Anterior cingulate cortex (tissue), 58 donors: ENCODE measurements around the gene USH1G.

Experiments used
- DNase-seq, 58 donors: peaks; one replicate each; lab custom pipeline; 2025; lab: John Stamatoyannopoulos, UW

The USH1G gene

GRCh38 chr17:74954665-74955421 is 31.8 kb upstream of the USH1G start:
- DNase-seq, result no peak

DNA sequence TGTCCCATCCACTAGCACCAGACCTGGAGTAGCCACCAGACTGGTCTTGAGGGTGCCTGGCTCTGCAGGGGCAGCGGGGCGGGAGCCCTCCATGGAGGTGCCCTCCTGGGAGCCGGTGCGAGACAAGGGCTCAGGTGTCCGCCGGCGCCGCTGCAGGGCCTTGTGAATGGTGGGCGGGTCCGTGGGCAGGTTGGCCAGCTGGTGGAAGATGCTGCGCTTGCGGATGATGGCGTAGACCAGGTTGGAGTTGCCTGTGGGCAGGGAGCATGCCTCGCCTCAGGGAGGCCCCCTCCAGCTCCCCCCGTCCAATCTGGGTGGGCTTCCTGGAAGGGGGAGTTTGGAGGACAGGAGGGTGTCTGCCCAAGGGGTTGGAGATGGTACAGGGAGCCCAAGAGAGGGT is 31.1 kb upstream of the USH1G start:
- no peak for DNase-seq

- DNase-seq, result no peak
Measured at GRCh38 chr17:74953134-74953687, 30.2 kb upstream of the USH1G start.

- no peak for DNase-seq
Measured at GRCh38 chr17:74952431-74953133, 29.5 kb upstream of the USH1G start.

GRCh38 chr17:74951680-74952421 is 28.8 kb upstream of the USH1G start:
- no peak for DNase-seq

- DNase-seq, result no peak
Measured at GRCh38 chr17:74951065-74951464, 28.0 kb upstream of the USH1G start.

- no peak for DNase-seq
Measured at GRCh38 chr17:74950207-74950606, 27.2 kb upstream of the USH1G start.

DNA sequence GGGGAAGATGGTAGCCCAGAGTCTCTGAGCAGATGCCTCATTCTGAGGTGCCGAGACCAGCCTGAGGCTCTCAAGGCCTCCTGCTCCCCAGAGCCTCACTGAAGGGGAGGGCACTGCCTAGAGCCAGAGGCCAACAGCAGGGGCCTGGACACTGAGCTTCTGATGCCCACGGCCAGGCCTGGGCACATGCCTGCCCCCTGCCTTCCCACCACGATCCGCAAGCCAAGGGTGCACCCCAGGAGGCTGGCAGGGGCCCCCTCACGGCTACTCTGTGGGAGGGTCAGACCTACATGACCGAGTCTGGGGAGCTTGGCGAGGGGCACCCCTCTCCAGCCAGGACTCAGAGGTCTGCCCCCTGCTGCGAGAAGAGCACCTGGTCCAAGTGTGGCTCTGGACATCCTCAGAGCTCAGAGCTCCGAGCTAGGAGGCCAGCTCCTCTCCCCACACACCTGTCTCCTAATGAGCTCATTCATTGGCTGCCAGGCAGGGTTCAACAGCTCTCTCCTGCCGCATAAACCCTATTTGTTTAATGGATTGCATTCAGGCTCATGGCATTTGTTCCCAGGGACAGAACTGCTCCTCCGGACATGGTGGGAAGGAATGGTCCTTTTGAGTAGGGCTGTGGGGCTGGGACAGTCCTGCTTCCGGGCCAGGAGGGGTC is 26.5 kb upstream of the USH1G start:
- DNase-seq, result no peak

GRCh38 chr17:74947041-74947754 is 24.1 kb upstream of the USH1G start:
- DNase-seq, result no peak

DNA sequence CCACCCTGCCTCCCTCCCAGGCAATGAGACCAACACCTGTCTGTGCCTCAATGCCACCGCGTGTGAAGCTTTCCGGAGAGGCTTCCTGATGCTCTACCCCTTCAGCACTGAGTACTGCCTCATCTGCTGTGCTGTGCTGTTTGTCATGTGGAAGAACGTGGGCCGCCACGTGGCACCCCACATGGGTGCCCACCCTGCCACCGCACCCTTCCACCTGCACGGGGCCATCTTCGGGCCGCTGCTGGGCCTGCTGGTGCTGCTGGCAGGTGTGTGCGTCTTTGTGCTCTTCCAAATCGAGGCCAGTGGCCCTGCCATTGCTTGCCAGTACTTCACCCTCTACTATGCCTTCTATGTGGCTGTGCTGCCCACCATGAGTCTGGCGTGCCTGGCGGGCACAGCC is 23.6 kb upstream of the USH1G start:
- DNase-seq, result no peak

- no peak for DNase-seq
Measured at GRCh38 chr17:74945543-74945942, 22.5 kb upstream of the USH1G start.

DNA sequence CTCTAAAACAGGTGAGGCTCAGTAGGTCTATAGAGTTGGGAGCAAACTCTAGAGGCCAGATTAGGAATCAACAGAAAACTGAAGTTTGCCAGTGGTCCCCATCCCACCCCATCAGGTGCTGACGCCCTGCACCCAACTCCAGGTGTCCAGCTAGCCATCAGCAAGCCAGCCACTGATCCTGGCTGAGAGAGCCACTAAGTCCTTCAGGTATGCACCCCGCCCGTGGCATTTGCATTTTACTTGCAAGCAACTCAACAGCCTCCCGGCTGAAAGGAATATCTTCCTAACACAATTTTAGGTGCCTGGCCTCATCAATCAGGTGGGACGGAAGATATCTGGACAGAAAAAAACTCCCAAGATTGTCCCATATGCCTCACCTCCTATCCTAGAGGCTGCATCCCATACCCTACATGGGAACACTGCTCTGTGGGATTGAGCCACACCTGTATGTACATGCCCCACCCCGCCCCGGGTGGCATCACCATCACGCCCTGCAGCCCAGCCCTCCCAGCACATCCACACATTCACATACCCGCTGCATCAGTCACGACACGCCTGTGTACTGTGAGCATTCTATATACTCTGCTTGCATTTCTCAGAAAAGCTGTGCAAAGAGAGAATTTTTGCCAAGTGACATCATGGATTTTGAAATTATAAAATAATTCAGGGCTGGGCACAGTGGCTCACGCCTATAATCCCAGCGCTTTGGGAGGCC is 20.9 kb upstream of the USH1G start:
- DNase-seq, result no peak

DNA sequence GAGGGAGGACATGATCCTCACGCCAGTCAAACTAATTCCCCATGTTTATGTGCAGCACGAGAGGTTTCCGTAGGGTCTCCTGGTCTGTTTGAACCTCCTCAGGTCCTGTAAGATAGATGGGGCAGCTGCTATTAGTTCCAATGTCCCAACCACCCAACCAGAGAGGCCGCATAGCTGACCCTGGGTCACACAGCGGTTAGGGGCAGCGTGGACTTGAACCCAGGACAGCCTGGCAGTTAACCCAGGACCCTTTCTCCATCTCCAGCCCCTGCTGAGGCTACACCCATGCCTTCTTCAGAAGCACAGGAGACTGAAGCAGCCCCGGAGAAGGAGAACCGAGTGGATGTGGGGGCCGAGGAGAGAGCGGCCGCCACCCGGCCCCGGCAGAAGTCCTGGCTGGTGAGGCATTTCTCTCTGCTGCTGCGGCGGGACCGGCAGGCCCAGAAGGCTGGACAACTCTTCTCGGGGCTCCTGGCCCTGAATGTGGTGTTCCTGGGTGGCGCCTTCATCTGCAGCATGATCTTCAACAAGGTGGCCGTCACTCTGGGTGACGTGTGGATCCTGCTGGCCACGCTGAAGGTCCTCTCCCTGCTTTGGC is 18.2 kb upstream of the USH1G start:
- no peak for DNase-seq

DNA sequence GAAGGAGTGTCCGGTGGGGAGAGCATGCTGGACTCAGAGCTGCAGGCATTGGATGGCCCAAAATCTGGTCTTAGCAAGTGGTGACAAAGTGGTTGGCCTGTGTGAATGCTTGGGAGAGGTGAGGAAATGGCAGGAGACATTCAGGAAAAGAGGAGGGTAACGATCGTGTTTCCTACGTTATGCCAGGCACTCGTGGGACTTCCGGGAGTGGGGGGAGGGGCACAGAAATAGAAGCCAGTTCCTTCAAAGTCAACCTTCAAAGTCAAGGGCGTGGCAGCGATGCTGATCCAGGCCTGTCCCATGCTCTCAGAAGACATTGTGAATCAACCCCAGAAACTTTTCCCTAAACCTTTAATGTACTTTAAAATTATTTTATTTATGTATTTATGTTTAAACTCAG is 16.5 kb upstream of the USH1G start:
- no peak for DNase-seq

- DNase-seq, result no peak
Measured at GRCh38 chr17:74938194-74938950, 15.3 kb upstream of the USH1G start.

DNA sequence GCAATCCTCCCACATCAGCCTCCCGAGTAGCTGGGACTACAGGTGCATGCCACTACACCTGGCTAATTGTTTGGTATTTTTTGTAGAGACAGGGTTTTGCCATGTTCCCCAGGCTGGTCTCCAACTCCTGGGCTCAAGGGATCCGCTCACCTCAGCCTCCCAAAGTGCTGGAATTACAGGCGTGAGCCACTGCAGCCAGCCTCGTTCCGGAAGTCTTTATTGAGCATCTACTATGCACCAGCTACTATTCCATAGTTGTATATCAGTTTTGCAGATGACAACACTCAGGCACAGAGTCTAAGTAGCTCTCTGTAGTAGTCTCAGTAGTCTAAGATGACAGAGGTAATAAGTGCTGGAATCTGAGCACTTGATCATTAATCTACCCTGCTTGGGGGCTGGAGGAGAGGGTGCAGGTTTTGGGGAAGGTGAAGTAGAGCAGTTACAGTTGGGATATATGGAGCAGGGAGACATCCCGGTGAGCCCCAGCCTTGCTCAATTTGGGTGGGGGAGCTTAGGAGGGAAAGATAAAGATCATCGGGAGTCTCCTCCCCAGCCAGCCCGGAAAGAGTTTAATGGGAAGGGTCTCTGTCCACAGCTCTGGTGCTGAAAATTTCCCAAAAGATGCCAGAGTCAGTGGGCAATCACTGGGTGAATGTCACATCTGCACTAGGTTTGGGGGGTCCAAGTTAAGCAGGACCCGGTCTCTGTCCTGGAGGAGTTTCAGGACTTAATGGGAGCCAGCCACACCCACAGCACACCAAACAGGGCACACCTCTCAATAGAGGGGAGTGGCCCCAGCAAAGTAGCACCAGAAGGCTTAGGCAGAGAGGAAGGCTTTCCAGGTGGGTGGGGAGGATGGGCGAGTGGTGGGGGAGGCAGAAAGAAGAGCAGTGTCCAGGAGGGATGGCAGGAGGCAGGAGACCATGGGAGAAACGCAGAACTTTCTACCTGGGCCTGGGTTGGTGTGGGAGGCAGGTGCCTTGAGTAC is 14.3 kb upstream of the USH1G start:
- no peak for DNase-seq

- DNase-seq, result no peak
Measured at GRCh38 chr17:74936470-74936799, 13.4 kb upstream of the USH1G start.
